BE2C (cell line): ENCODE results near the gene CPN2.

Experiments used
- DNase-seq: peaks from one replicate; pipeline ENCODE4 v3.0.0-alpha.2; 2020
- H3K27me3 ChIP-seq: fragments of 250-450 bp; sonication (Bioruptor Pico); 2 replicates; pipeline ENCODE4 v1.5.1; 2020; ENCODE audit warnings: mild to moderate bottlenecking
- H3K36me3 ChIP-seq: fragments of 250-450 bp; sonication (Bioruptor Pico); 2 replicates; pipeline ENCODE4 v1.5.1; 2020; ENCODE audit warnings: mild to moderate bottlenecking
- H3K4me1 ChIP-seq: fragments of 250-450 bp; sonication (Bioruptor Pico); 2 replicates; pipeline ENCODE4 v1.5.1; 2020
- H3K4me3 ChIP-seq: 2 replicates; pipeline ENCODE4 v1.5.1; 2011; ENCODE audit warnings: low read depth, low read length
- H3K9me3 ChIP-seq: fragments of 250-450 bp; sonication (Bioruptor Pico); 2 replicates; pipeline ENCODE4 v1.5.1; 2020
- CTCF ChIP-seq: IDR thresholded peaks from 2 replicates; pipeline ENCODE4 v1.5.1; 2012; ENCODE audit warnings: mild to moderate bottlenecking, low read depth, low read length

Gene CPN2

GRCh38 chr3:194346035-194346434 lies 5.1 kb downstream of the CPN2 start:
- no peaks in the 10 kb centered on the region for H3K36me3 ChIP-seq
- H3K4me1 ChIP-seq = no peaks in the 10 kb centered on the region

GRCh38 chr3:194344012-194344411 lies 7.1 kb downstream of the CPN2 start:
- Histone ChIP-seq H3K9me3 (no peaks in the 10 kb centered on the region), H3K27me3 (no peaks in the 10 kb centered on the region), H3K4me1 (no peaks in the 10 kb centered on the region), H3K36me3 (no peaks in the 10 kb centered on the region), H3K4me3 (no peak overlapping the region)
- peak; percentile 99 for TF ChIP-seq CTCF
- DNase-seq = peak; percentile 84

More at GRCh38 chr3:194346035-194346434, 5.1 kb downstream of the CPN2 start:
- Histone ChIP-seq H3K9me3 (no peaks in the 10 kb centered on the region), H3K27me3 (no peaks in the 10 kb centered on the region), H3K4me3 (no peak overlapping the region)
- DNase-seq = no peak
- no peak for TF ChIP-seq CTCF

- Histone ChIP-seq H3K36me3 (no peaks in the 10 kb centered on the region), H3K27me3 (no peaks in the 10 kb centered on the region), H3K4me3 (no peak overlapping the region), H3K4me1 (no peaks in the 10 kb centered on the region), H3K9me3 (no peaks in the 10 kb centered on the region)
- no peak for DNase-seq
- no peak for TF ChIP-seq CTCF
These were observed 7.6 kb downstream of the CPN2 start for GRCh38 chr3:194343561-194343893.

GRCh38 chr3:194342861-194343560 lies 8.1 kb downstream of the CPN2 start:
- Histone ChIP-seq H3K36me3 (no peaks in the 10 kb centered on the region), H3K27me3 (no peaks in the 10 kb centered on the region), H3K9me3 (no peaks in the 10 kb centered on the region), H3K4me1 (no peaks in the 10 kb centered on the region), H3K4me3 (no peak overlapping the region)
- no peak for TF ChIP-seq CTCF
- DNase-seq = no peak

GRCh38 chr3:194340757-194341400 lies 10.2 kb downstream of the CPN2 start:
- H3K4me1 ChIP-seq = no peaks in the 10 kb centered on the region
- DNase-seq = no peak
- H3K36me3 ChIP-seq = no peaks in the 10 kb centered on the region

More at GRCh38 chr3:194340757-194341400, 10.2 kb downstream of the CPN2 start:
- TF ChIP-seq CTCF = no peak
- Histone ChIP-seq H3K4me3 (no peak overlapping the region), H3K9me3 (no peaks in the 10 kb centered on the region), H3K27me3 (no peaks in the 10 kb centered on the region)
